Ascending aorta (tissue), 2 donors: ENCODE data around the gene C1orf159. TPM values are rescaled to one million over a fixed set of nuclear protein-coding genes. Genes with fewer than 3 reads are reported as not detected.
"Not testable (repeated sequence)": the region's sequence is repeated elsewhere in the genome, so short reads cannot be mapped to it uniquely, and the experiment has no call there.

ENCODE experiments used
- DNase-seq, 2 donors: peaks; one replicate each; pipeline ENCODE4 v3.0.0-alpha.2; 2019; ENCODE audit warnings: low spot score in 2 of 2
- H3K27ac ChIP-seq, 2 donors: fragments of 200-600 bp; sonication (generic); one replicate each; pipeline ENCODE4 v1.5.1; 2016 to 2017; ENCODE audit warnings: mild to moderate bottlenecking in 1 of 2
- H3K27me3 ChIP-seq: fragments of 200-600 bp; sonication (generic); one replicate; pipeline ENCODE4 v1.5.1; 2017
- H3K36me3 ChIP-seq, 2 donors: fragments of 200-600 bp; sonication (generic); one replicate each; pipeline ENCODE4 v1.5.1; 2016
- H3K4me1 ChIP-seq, 2 donors: fragments of 200-600 bp; sonication (generic); one replicate each; pipeline ENCODE4 v1.5.1; 2016 to 2017; ENCODE audit warnings: mild to moderate bottlenecking in 1 of 2
- H3K4me3 ChIP-seq, 2 donors: fragments of 200-600 bp; sonication (generic); one replicate each; pipeline ENCODE4 v1.5.1; 2016 to 2017; ENCODE audit warnings: mild to moderate bottlenecking in 1 of 2
- H3K9me3 ChIP-seq, 2 donors: fragments of 200-600 bp; sonication (generic); one replicate each; pipeline ENCODE4 v1.5.1; 2016
- CTCF ChIP-seq, 3 experiments: fragments of 200-600 bp in 2 of 3; fragments of 450-650 bp in 1 of 3; sonication (generic) in 2 of 3; IDR thresholded peaks; one replicate each; pipeline ENCODE4 v1.5.1; 2016 to 2019; ENCODE audit warnings: antibody characterized with exemption in 3 of 3, mild to moderate bottlenecking in 1 of 3, moderate library complexity in 1 of 3
- intact Hi-C: fragments of 100-400 bp; cut with DNase I; formaldehyde crosslinking; loops from one replicate; pipeline ENCODE4 v1.15.1; 2023
- total RNA-seq: library from RNA; depleted of rRNA; stranded (reverse); fragments of >200 nt; gene quantifications from one replicate; pipeline ENCODE4 v1.1.0, GENCODE V29; 2016

The C1orf159 gene
- total RNA-seq, 1 donor from 2014 or later: 23.7 TPM

DNA sequence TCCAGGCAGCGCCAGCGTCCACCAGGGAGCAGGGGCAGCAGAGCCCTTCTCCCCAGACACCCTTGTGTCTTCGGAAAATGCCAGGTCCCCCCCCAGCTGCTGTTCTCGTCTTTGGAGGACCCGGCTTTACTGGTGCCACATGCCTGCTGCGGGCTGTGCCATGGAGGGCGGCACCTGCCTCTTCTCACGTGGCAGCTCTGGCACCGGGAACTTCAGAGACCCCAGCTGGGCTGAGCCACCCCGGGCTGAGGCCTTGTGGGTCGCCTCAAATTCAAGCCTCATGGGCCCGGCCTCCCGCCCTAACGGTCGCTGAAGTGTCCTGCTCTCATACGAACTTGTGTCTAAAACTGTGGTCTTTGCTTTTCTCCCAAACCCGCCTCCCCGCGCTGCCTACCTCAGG is 27.0 kb upstream of the C1orf159 start:
- no peak overlapping the region for H3K4me3 ChIP-seq
- no peak overlapping the region for H3K27ac ChIP-seq
- H3K27me3 ChIP-seq: no peaks in the 10 kb centered on the region
- intact Hi-C loops: no loop called here
- no peak for TF ChIP-seq CTCF (IDR thresholded peaks at IDR 0.05)
- DNase-seq: no peak
- H3K9me3 ChIP-seq: no peaks in the 10 kb centered on the region
- H3K36me3 ChIP-seq: no peaks in the 10 kb centered on the region
- H3K4me1 ChIP-seq: no peaks in the 10 kb centered on the region

DNA sequence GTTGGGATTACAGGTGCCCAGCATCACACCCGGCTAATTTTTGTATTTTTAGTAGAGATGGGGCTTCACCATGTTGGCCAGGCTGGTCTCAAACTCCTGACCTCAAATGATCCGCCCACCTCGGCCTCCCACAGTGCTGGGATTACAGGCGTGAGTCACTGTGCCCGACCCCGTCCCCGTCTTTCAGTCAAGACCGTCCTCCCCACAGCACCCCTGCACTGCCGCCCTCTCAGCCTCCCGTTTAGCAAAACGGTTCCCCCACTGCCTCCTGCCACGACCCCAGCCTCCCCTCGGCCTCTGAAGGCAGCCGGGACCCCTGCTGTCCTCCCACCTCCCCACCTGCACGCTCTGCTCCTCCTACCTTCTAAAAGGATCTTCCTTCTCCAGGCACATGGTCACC is 26.5 kb upstream of the C1orf159 start:
- H3K27me3 ChIP-seq, H3K27ac ChIP-seq, H3K4me3 ChIP-seq, intact Hi-C loops, H3K4me1 ChIP-seq, H3K9me3 ChIP-seq, H3K36me3 ChIP-seq, DNase-seq: not testable (repeated sequence)

GRCh38 chr1:1141911-1142250 is 26.0 kb upstream of the C1orf159 start:
- Histone ChIP-seq H3K27me3 (no peaks in the 10 kb centered on the region), H3K4me3 (no peak overlapping the region), H3K27ac (no peak overlapping the region), H3K9me3 (no peaks in the 10 kb centered on the region), H3K4me1 (no peaks in the 10 kb centered on the region), H3K36me3 (no peaks in the 10 kb centered on the region)
- no peak for DNase-seq
- intact Hi-C loops: no loop called here
- TF ChIP-seq CTCF (IDR thresholded peaks at IDR 0.05): no peak

- intact Hi-C loops: no loop called here
- DNase-seq: no peak
Observed at GRCh38 chr1:1141244-1141910, 25.5 kb upstream of the C1orf159 start.

GRCh38 chr1:1140673-1141072 is 24.8 kb upstream of the C1orf159 start:
- H3K9me3 ChIP-seq: no peaks in the 10 kb centered on the region
- no peaks in the 10 kb centered on the region for H3K4me1 ChIP-seq
- TF ChIP-seq CTCF (IDR thresholded peaks at IDR 0.05): no peak
- no peak overlapping the region for H3K4me3 ChIP-seq
- H3K27ac ChIP-seq: no peak overlapping the region
- H3K36me3 ChIP-seq: no peaks in the 10 kb centered on the region
- H3K27me3 ChIP-seq: no peaks in the 10 kb centered on the region
- no peak for DNase-seq
- intact Hi-C loops: no loop called here

More at GRCh38 chr1:1141244-1141910, 25.5 kb upstream of the C1orf159 start:
- no peak for TF ChIP-seq CTCF (IDR thresholded peaks at IDR 0.05)
- no peaks in the 10 kb centered on the region for H3K36me3 ChIP-seq
- H3K4me1 ChIP-seq: no peaks in the 10 kb centered on the region
- no peak overlapping the region for H3K27ac ChIP-seq
- H3K27me3 ChIP-seq: no peaks in the 10 kb centered on the region
- H3K4me3 ChIP-seq: no peak overlapping the region
- H3K9me3 ChIP-seq: no peaks in the 10 kb centered on the region

DNA sequence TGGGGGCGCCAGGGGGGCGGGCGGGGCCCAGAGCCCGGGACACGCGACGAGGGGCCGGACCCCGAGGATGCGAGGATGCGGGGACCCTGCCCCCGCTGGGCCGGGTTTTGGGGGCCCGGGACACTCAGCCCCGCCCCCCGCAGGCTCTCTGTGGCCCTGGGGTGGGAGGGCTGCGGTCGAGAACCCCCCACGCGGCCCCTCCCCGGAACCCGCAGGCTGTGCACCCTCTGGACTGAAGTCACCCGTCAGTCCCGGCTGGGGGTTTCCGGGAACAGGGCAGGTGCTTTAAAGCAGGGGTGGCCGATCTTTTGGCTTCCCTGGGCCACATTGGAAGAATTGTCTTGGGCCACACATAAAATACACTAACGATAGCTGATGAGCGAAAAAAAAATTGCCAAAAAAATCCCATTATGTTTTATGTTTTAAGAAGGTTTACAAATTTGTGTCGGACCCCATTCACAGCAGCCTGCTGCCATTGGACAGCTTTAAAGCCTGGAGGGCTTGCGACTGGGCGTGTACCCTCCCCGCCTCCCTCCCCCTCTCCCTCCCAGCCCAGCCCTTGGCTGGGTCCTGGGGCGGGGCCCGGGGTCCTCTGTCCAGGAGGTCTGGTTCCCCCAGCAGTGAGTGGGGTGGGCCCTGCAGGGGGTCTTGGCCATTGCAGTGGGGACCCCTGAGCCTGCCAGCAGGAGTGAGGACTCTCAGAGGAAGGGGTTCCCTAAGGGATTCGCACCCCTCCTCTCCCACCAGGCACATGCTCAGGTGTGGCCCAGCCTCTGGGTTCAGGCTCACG is 21.6 kb upstream of the C1orf159 start:
- Histone ChIP-seq H3K4me1 (no peaks in the 10 kb centered on the region), H3K27ac (no peak overlapping the region), H3K36me3 (no peaks in the 10 kb centered on the region), H3K4me3 (no peak overlapping the region), H3K27me3 (no peaks in the 10 kb centered on the region), H3K9me3 (no peaks in the 10 kb centered on the region)
- DNase-seq: no peak
- intact Hi-C loops: no loop called here
- TF ChIP-seq CTCF (IDR thresholded peaks at IDR 0.05): no peak
